Measurements from ENCODE around the gene ITGA2B.
A peak's percentile ranks its signal among the peaks of the same experiment; 100 is the strongest.
"Not testable (repeated sequence)": the region's sequence is repeated elsewhere in the genome, so short reads cannot be mapped to it uniquely, and the experiment has no call there.

The ITGA2B gene

DNA sequence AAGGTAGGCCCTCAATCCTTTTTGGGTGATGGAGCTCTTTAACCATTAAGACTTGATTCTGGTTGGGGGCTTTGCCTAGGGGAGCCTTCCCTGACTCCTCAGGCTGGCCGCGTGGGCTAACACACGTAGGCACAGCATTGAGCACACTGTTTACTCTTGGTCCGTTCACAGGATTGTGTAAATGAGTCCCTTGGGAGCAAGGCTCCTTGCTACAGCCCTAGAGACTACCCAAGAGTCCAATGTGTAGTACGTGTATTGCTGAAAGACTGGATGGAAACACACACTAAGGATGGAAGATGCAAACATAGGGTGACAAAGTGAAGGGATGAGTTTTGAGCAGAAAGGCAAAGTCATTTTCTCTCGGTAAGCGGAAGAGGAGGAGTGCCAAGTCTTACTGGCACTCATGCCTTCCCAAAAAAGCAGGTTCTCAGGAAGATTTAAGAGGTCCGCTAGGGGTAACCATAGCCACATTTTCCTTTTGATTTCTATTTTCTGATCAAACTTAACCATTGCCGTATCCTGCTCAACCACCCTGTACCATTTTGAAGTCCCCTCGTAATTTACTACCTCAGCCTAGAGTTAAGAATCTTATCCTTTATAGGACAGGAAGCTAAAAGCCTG, 911 bp upstream of the ITGA2B start:
- DNase-seq = peak; percentile 20

GRCh38 chr17:44389723-44390202, 314 bp upstream of the ITGA2B start:
- DNase-seq = peak; percentile 46

GRCh38 chr17:44387804-44388203, 1.6 kb downstream of the ITGA2B start:
- no peak for DNase-seq

DNA sequence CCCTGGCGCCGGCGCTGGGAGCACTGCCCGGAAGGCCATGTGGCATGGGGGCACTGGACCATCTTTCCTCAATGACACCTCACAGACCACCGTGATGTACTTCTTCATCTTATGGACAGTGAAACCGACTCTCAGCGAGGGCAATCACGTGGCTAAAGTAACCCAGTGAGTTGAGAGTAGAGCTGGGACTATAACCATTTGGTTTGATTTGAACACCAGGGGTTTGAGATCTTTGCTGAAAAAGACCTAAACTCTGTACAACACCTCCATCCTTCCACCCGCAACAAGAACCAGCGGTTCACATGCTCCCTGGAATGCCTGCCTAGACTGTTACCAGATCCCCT, 3.3 kb downstream of the ITGA2B start:
- no peak for DNase-seq

- DNase-seq = peak; percentile 96
These were observed 3.9 kb downstream of the ITGA2B start for GRCh38 chr17:44385287-44386181.

DNA sequence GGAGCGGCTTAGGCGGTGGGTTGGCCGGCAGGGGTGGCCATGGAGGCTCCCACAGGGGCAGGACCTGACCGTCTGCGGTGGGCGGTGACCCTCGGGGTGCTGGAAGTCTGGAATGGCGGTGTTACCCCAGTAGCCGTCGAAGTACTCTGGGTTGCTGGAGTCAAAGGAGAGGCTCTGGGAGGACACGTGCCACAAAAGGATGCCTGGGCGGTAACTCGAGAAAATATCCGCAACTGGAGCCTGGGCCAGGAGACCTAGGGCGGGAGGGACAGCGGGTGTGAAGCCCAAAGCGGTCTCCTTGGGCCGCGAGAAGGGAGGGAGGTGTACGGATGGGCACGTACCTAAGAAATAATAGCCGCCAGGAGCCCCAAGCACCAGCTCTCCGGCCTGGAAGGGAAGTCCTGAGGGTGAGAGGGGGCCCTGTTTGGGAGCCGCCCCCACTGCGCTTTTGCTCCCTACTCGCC, 4.6 kb downstream of the ITGA2B start:
- no peak for DNase-seq

GRCh38 chr17:44384281-44384822, 5.1 kb downstream of the ITGA2B start:
- DNase-seq = no peak

GRCh38 chr17:44383861-44384260, 5.6 kb downstream of the ITGA2B start:
- no peak for DNase-seq

- no peak for DNase-seq
These were observed 6.1 kb downstream of the ITGA2B start for GRCh38 chr17:44383363-44383762.

- no peak for DNase-seq
These were observed 6.5 kb downstream of the ITGA2B start for GRCh38 chr17:44382917-44383316.

DNA sequence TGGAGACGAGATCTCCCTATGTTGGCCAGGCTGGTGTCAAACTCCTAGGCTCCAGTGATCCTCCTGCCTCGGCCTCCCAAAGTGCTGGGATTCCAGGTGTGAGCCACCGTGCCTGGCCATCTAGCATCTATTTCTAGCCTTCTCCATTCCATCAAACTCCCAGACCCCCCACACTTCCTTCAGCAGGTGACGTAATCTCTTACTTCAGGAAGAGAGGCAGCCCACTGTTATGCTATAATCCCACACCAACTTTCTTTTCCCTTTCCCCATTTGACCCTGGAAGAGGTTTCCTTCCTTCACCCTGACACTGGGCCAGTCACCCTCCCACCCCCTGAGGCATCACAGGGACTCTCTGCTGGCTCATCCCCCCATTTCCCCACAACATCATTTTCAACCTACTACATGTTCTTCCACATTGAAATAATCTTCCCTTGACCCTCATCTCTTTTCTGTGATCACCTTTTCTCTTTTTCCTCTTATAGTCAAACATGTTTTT, 7.6 kb downstream of the ITGA2B start:
- DNase-seq = no peak

DNA sequence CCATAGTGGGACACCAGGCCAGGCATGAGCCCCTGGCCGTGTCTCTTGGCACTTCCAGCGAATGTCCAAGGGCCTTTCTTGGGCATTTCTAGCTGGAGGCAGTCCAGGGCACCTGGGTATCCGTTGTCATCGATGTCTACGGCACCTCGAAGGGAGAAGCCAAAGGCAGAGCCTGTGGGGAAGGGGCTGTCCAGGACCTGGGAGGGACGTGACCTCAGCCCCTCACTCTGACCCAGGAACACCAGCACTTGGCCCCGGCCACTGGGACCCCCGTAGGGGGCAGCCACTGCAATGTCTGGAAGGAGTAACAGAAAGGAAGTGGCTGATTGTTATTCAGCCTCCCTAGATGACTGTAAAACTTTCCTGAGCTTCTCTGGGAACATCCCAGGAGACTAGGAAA, 8.7 kb downstream of the ITGA2B start:
- DNase-seq = no peak

DNA sequence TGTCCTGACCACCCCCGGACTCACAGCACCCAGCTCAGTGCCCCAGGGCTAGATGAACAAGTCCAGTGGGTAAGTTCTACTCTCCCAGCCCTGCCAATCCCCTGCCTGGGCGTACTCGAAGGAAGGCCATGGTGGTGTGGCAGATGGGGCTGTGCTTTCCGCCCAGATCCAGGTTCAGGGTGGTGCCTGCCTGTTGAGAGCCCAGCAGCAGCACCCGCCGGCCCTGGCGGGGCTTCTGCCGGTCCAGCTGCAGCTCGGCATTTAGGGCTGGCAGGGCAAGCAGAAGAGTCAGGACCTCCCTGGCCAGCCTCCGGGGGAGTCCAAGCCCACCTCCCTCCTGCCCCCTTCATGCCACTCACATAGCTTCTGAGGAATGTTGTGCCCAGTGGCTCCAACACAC, 9.6 kb downstream of the ITGA2B start:
- no peak for DNase-seq

DNA sequence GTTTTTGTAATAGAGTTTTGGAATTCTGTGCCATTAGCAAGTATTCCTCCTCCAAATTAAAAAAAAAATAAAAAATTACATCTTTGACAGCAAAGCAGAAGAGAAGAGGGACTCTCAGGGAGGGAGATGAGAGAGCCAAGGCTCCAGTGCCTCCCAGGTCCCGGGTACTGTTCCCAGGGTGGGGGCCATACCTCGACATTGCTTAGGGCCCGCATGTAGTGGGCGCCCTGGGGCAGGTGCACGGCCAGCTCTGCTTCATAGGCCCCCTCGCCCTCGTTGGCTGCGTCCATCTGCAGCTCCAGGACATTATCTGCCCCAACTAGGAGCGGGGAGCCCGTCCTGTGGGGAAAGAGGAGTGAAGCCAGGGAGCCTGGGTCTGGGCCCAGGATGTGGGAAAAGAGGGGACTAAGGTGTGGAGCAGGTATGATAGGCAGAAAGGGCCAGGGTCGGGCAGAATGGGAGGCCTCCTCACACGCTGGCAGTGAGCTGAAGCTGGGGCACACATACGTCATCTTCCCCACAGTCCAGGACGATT, 11.2 kb downstream of the ITGA2B start:
- DNase-seq = no peak

DNA sequence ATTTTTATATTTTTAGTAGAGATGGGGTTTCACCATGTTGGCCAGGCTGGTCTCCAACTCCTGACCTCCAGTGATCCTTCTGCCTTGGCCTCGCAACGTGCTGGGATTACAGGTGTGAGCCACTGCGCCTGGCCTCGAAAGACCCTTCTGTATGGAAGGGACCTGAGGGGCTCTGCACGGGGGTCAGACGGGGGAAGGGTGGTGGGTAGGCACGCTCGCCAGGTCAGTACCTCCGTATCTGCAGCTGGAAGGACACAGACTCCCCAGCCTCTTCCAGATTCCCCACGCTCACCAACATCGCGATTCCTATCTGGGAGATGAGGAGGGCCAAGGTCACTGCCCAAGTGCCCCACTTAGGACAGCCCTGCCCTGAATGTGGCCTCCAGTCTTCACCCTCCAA, 12.7 kb downstream of the ITGA2B start:
- DNase-seq = no peak

DNA sequence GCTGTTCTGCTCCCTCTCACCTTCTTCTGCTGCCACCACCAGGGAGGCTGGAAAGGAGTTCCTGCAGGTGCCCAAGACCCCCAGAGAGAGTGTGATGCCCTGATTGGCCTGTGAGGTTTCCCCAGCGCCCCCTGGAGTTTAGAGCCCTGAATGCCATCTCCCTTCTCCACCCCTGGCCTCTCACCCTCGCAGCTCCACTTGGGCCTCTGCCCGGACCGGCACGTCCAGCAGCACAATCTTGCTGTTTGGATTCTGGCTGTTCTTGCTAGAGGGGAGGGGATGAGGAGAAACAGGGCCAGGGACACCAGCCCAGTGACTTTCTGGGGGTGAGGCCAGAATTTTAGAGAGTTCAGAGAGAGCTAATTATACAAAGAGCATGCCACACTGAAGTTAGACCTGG, 13.3 kb downstream of the ITGA2B start:
- no peak for DNase-seq

- DNase-seq = no peak
These were observed 14.0 kb downstream of the ITGA2B start for GRCh38 chr17:44375196-44376017.

DNA sequence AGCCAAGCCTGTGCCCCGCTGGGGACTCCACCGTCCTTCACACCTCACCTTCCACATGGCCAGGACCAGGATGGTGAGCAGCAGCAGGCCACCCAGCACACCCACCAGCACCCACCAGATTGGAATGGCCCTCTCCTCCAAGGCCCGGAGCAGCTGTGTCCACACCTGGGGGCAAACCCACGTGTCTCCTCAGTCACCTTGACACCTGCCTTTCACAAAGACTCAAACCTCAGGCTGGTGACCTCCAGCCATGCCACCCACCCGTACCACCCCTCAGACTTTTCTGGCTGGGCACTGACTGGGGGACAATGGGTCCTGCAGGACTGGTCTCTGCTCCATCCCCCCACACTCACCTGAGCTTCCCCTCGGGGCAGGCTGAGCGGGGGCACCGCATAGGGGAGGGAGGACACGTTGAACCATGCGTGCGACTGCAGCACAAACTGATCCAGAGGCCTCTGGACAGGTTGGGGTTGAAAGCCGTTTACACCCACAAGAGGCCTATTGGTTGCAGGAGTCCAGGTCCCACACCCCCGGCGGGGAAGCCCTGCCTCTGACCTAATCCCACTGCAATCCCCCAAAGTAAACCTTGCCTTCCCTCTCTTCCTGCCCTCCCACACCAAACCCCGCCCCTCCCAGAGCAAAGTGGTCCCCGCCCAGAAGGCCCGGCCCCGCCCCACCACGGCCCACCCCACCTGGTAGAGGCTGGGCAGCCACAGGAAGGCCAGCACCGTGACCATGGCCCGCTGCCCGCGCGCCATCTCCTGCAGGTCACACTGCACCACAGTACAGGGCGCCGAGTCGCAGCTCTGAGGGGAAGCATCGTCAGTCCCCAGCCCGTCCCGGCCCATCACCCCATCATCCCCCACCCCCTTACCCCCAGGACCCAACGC, 14.9 kb downstream of the ITGA2B start:
- no peak for DNase-seq

- DNase-seq = no peak
These were observed 17.4 kb downstream of the ITGA2B start for GRCh38 chr17:44372036-44372435.

DNA sequence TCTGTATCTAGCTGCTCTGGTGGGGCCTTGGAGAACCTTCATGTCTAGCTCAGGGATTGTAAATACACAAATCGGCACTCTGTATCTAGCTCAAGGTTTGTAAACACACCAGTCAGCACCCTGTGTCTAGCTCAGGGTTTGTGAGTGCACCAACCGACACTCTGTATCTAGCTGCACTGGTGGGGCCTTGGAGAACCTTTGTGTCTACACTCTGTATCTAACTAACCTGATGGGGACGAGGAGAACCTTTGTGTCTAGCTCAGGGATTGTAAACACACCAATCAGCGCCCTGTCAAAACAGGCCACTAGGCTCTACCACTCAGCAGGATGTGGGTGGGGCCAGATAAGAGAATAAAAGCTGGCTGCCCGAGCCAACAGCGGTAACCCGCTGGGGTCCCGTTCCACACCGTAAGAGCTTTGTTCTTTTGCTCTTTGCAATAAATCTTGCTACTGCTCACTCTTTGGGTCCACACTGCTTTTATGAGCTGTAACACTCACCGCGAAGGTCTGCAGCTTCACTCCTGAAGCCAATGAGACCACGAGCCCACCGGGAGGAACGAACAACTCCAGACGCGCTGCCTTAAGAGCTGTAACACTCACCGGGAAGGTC, 19.9 kb downstream of the ITGA2B start:
- DNase-seq = not testable (repeated sequence)

All from activated CD8-positive, alpha-beta memory T cell treated with anti-CD3 and anti-CD28 coated beads, Interleukin-2, amount 50 U/mL, for 48 hours (primary cell).